A549 treated with dexamethasone at 1 μM for 4 hours (cell line): ENCODE results near the gene KLRB1. TPM values are rescaled to one million over a fixed set of nuclear protein-coding genes. Genes with fewer than 3 reads are reported as not detected.

Experiments used
- total RNA-seq: library from RNA; stranded (reverse); fragments of 200-300 nt; extraction: Qiagen RNA extraction; gene quantifications from 5 replicates; pipeline ENCODE4 v1.2.3, GENCODE V29; 2022

Gene KLRB1
- total RNA-seq: not detected in 5 replicates

DNA sequence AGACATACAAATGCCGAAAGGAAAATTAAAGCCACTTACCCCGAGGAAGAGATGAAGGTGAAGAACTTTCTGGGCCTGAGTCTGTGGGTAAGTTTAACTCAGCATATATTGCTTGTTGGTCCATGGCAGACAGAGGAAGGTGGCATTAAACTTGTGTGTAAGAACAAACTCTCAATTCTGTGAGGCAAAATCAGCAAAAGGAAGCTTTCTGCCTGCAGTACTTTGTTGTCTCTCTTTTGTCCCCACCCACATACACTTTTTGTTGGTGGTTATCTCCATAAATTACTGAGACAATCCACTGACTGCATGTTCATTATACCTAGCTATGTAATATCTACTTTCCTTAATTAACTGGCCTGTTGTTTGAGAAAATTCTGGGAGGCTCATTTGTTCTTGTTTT, at the start of gene KLRB1:
Gene KLRB1, minus strand, starts transcription at position 201 of the 400 bp plus-strand sequence. Its CDS starts 77 bp downstream, at position 124.

Other genes with a start within 250 kb of the KLRB1 start
- gene CLEC2D, start 61.8 kb upstream of the KLRB1 start, total RNA-seq: 0.32 to 0.97 TPM (median 0.50 TPM) in 5 replicates
- gene CLECL1, start 125.2 kb upstream of the KLRB1 start, total RNA-seq: not detected in 5 replicates
- not detected in 5 replicates for gene CD69, start 153.0 kb upstream of the KLRB1 start, total RNA-seq
- gene KLRF1, start 219.6 kb upstream of the KLRB1 start, total RNA-seq: not detected in 5 replicates